SU-DHL-6 (cell line): ENCODE results near the gene TPO.

ENCODE experiments used
- H2AFZ ChIP-seq: fragments of 200-600 bp; sonication (generic); 2 replicates; pipeline ENCODE4 v1.6.1; 2014; ENCODE audit warnings: low read depth, mild to moderate bottlenecking, moderate library complexity, mixed read lengths, antibody characterized with exemption, low read length; ENCODE audit not compliant: severe bottlenecking
- H3F3A ChIP-seq: fragments of 200-600 bp; shearing (Covaris generic); 2 replicates; pipeline ENCODE4 v1.6.0; 2016; ENCODE audit warnings: antibody characterized with exemption, mild to moderate bottlenecking; ENCODE audit not compliant: insufficient read depth
- H3K27ac ChIP-seq: fragments of 200-600 bp; sonication (generic); 2 replicates; pipeline ENCODE4 v1.5.1; 2016; ENCODE audit warnings: low read depth, mild to moderate bottlenecking, low read length, moderate library complexity, mixed read lengths
- H3K27me3 ChIP-seq: fragments of 200-600 bp; sonication (generic), shearing (Covaris generic); 2 replicates; pipeline ENCODE4 v1.6.0; 2014; ENCODE audit warnings: mild to moderate bottlenecking, low read length
- H3K36me3 ChIP-seq: fragments of 200-600 bp; sonication (generic); 2 replicates; pipeline ENCODE4 v1.6.1; 2014; ENCODE audit warnings: mild to moderate bottlenecking, low read length, mixed read lengths
- H3K4me2 ChIP-seq: fragments of 300-600, 200-600 bp; shearing (Covaris generic), sonication (generic); 2 replicates; pipeline ENCODE4 v1.6.0; 2014; ENCODE audit warnings: low read length, low read depth, mild to moderate bottlenecking; ENCODE audit not compliant: poor library complexity, severe bottlenecking
- H3K4me3 ChIP-seq: fragments of 200-600 bp; sonication (generic); 2 replicates; pipeline ENCODE4 v1.5.1; 2014; ENCODE audit warnings: antibody characterized with exemption, low read length, mild to moderate bottlenecking, mixed read lengths; ENCODE audit not compliant: insufficient read depth, poor library complexity, severe bottlenecking
- H3K79me2 ChIP-seq: fragments of 200-600 bp; sonication (generic); 2 replicates; pipeline ENCODE4 v1.6.1; 2014; ENCODE audit warnings: mild to moderate bottlenecking, low read length, moderate library complexity; ENCODE audit not compliant: insufficient read depth
- H3K9ac ChIP-seq: fragments of 200-600 bp; sonication (generic); 2 replicates; pipeline ENCODE4 v1.7.0; 2014; ENCODE audit warnings: mild to moderate bottlenecking, low read length
- H3K9me2 ChIP-seq: fragments of 200-600 bp; sonication (generic); replicated peaks from 2 replicates; pipeline ENCODE4 v1.6.1; 2014; ENCODE audit warnings: low read length; ENCODE audit not compliant: insufficient read depth
- H3K9me3 ChIP-seq: fragments of 200-600 bp; sonication (generic); 2 replicates; pipeline ENCODE4 v1.6.1; 2014; ENCODE audit warnings: low read length, mixed read lengths; ENCODE audit not compliant: insufficient read depth
- H4K20me1 ChIP-seq: fragments of 200-600 bp; sonication (generic); 2 replicates; pipeline ENCODE4 v1.6.1; 2014; ENCODE audit warnings: low read depth, mild to moderate bottlenecking, antibody characterized with exemption, low read length, moderate library complexity, mixed read lengths
- EZH2phosphoT487 ChIP-seq: fragments of 200-600 bp; sonication (generic), shearing (Covaris generic); conservative IDR thresholded peaks from 2 replicates; pipeline ENCODE4 v1.6.1; 2018; ENCODE audit warnings: mild to moderate bottlenecking, antibody characterized with exemption, low read length, moderate library complexity, mixed read lengths
- TF ChIP-seq, protein P1 (sequence below): fragments of 200-600 bp; sonication (generic); IDR thresholded peaks from one replicate; pipeline ENCODE4 v1.5.1; 2017; ENCODE audit warnings: antibody characterized with exemption, mild to moderate bottlenecking, low read length, moderate library complexity; ENCODE audit not compliant: insufficient read depth, poor library complexity, severe bottlenecking

The TPO gene

DNA sequence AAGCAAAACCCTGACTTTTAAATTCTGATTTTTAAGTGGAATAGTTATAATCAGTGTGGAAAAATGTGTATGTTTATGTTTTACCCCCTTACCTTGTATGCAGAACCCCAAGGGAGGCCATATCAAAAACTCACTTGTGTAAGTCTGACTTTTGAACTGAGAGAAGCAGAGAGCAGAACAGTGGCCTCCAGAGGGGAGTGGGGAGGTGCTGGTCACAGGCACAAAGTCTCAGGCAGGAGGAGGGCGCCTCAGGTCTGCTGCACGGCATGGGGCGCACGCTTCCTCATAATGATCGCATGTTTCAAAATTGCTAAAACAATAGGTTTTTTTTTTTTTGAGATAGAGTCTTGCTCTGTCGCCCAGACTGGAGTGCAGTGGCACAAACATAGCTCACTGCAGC, 127.8 kb downstream of the TPO start:
- H3K79me2 ChIP-seq = no peaks in the 10 kb centered on the region
- TF ChIP-seq EZH2phosphoT487 = no peak
- TF ChIP-seq, protein P1, sequence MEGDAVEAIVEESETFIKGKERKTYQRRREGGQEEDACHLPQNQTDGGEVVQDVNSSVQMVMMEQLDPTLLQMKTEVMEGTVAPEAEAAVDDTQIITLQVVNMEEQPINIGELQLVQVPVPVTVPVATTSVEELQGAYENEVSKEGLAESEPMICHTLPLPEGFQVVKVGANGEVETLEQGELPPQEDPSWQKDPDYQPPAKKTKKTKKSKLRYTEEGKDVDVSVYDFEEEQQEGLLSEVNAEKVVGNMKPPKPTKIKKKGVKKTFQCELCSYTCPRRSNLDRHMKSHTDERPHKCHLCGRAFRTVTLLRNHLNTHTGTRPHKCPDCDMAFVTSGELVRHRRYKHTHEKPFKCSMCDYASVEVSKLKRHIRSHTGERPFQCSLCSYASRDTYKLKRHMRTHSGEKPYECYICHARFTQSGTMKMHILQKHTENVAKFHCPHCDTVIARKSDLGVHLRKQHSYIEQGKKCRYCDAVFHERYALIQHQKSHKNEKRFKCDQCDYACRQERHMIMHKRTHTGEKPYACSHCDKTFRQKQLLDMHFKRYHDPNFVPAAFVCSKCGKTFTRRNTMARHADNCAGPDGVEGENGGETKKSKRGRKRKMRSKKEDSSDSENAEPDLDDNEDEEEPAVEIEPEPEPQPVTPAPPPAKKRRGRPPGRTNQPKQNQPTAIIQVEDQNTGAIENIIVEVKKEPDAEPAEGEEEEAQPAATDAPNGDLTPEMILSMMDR = no peak

DNA sequence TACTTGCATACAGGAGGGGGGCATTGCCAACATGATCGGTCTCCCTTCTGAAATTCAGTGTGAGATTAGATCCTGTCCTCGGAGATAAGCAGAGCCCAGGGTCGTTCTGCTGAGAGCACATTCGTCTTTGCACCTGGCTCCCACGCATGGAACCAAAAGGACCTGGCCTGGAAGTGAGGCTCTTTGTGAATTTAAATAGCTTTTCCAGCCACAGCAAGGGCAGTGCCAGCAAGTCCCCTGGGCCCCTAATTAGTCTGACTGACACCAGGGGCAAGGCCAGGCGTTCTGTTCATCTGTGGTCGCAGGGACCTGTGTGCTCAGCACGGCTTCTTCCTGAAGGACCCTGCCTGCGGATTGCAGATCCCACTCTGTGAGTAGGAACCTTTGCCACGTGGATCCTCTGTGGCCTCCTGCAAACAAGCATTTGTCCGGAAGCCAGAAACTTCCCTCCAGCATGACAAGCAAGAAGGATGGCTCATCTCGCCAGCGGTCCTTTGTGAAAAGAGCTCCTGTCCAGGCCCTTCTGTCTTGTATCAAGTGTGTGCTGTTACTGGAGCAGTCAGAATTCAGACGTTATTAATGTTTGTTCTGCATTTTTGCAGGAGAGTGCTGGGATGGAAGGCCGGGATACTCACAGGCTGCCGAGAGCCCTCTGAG, 128.7 kb downstream of the TPO start:
- TF ChIP-seq EZH2phosphoT487 = no peak
- TF ChIP-seq, protein P1 = no peak
- Histone ChIP-seq H3K4me3 (no peak overlapping the region), H3K36me3 (no peaks in the 10 kb centered on the region), H3K9me2 (no peaks in the 10 kb centered on the region), H3K79me2 (no peaks in the 10 kb centered on the region), H3K4me2 (no peak overlapping the region), H2AFZ (no peak overlapping the region), H3K27me3 (no peaks in the 10 kb centered on the region), H3K9me3 (no peaks in the 10 kb centered on the region), H4K20me1 (no peaks in the 10 kb centered on the region), H3F3A (no peaks in the 10 kb centered on the region), H3K9ac (no peak overlapping the region), H3K27ac (no peak overlapping the region)

More for the DNA sequence above, 127.8 kb downstream of the TPO start:
- no peaks in the 10 kb centered on the region for H4K20me1 ChIP-seq
- H3K4me3 ChIP-seq = no peak overlapping the region
- no peaks in the 10 kb centered on the region for H3F3A ChIP-seq
- no peak overlapping the region for H3K27ac ChIP-seq
- H3K4me2 ChIP-seq = no peak overlapping the region
- no peaks in the 10 kb centered on the region for H3K36me3 ChIP-seq
- no peak overlapping the region for H2AFZ ChIP-seq
- H3K9me3 ChIP-seq = no peaks in the 10 kb centered on the region
- no peaks in the 10 kb centered on the region for H3K9me2 ChIP-seq
- H3K27me3 ChIP-seq = no peaks in the 10 kb centered on the region
- H3K9ac ChIP-seq = no peak overlapping the region

DNA sequence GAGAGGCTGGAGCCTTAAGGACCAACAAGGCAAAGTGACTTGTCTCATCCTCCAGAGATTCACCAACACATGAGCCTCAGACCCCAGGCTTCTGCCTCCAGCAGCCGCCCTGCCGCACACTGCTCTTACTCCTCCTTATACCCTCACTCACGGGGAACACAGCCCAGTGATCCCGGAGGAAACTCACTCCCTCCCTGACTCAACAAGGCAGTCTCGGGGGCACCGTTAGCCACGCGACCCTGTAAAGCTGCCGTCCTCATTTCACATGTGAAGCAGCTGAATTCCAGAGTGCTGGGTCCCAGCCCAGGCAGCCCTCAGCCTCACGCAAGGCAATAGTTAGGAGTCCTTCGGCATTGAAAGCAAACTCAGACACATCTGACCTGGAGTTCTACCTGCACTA, 129.7 kb downstream of the TPO start:
- H3K79me2 ChIP-seq = no peaks in the 10 kb centered on the region
- H4K20me1 ChIP-seq = no peaks in the 10 kb centered on the region
- H3K4me2 ChIP-seq = no peak overlapping the region
- no peak overlapping the region for H3K9ac ChIP-seq
- no peak overlapping the region for H3K27ac ChIP-seq
- no peaks in the 10 kb centered on the region for H3K27me3 ChIP-seq
- no peaks in the 10 kb centered on the region for H3F3A ChIP-seq
- no peaks in the 10 kb centered on the region for H3K9me3 ChIP-seq
- no peaks in the 10 kb centered on the region for H3K36me3 ChIP-seq
- H2AFZ ChIP-seq = no peak overlapping the region
- TF ChIP-seq, protein P1 = no peak
- no peak for TF ChIP-seq EZH2phosphoT487
- no peaks in the 10 kb centered on the region for H3K9me2 ChIP-seq
- no peak overlapping the region for H3K4me3 ChIP-seq
